NCI-H524 (cell line): ENCODE measurements around the gene MARS1.
"Not testable (repeated sequence)": the region's sequence is repeated elsewhere in the genome, so short reads cannot be mapped to it uniquely, and the experiment has no call there.

Experiments used
- DNase-seq, 2 experiments: peaks; one replicate each; lab custom pipeline; 2025; lab: John Stamatoyannopoulos, UW

The MARS1 gene

DNA sequence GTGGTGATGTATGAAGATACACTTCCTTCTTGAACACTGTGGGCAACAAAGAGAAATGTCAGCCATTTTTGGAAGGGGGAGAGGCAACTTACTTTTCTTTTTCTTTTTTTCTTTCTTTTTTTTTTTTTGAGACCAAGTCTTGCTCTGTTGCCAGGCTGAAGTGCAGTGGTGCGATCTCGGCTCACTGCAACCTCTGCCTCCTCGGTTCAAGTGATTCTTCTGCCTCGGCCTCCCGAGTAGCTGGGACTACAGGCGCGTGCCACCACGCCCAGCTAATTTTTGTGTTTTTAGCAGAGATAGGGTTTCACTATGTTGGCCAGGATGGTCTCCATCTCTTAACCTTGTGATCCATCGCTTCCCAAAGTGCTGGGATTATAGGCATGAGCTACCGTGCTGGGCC is 29.9 kb downstream of the MARS1 start:
- DNase-seq, result not testable (repeated sequence)

DNA sequence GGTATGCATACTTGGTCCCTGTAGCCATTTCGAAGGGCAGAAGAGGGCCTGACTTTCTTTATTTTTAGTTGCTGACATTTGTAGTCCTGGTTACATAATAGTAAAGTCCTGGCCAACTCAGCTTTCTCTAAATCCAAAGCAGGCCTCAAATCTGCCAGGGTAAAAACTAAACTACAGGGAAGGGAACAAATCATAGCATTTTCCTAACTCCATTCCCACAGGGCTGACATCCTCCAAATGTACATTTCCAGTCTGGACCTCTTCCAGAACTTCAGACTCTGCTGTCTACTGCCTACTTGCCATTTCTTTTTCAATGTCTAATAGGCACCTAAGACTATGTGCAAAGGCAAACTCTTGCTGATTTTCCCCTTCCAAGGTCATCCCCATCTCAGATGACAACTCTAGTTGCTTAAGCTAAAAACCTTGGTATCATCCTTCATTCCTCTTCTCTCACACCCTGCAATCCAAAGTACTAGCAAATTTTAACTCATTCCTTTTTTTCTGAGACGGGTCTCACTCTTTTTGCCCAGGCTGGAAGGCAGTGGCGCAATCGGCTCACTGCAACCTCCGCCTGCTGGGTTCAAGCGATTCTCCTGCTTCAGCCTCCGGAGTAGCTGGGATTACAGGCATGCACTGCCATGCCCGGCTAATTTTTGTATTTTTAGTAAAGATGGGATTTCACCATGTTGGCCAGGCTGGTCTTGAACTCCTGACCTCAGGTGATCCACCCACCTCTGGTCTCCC is 30.5 kb downstream of the MARS1 start:
- DNase-seq, result no peak

- DNase-seq, result peak in 1 of 2 experiments; percentile 63
Observed at GRCh38 chr12:57518920-57519795, 31.3 kb downstream of the MARS1 start.

DNA sequence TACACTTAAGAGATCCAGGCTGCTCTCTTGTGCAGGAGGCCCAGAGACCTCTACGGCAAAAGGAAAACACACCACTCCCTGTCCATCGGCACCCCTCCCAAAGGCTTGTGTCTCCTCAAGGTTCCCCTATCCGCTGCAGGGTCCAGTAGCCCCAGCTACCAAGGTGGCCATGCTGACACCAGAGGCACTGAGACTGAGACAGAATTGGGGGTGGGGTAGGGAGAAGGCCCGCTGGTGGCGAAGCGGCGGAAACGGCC is 31.9 kb downstream of the MARS1 start:
- no peak for DNase-seq

GRCh38 chr12:57520053-57520818 is 32.4 kb downstream of the MARS1 start, which contains the start of gene DDIT3:
Gene DDIT3 (minus strand): TSS chr12:57520514. CDS start chr12:57517406, 3,108 bp downstream.
- DNase-seq, result peak; percentile 92 to 98

DNA sequence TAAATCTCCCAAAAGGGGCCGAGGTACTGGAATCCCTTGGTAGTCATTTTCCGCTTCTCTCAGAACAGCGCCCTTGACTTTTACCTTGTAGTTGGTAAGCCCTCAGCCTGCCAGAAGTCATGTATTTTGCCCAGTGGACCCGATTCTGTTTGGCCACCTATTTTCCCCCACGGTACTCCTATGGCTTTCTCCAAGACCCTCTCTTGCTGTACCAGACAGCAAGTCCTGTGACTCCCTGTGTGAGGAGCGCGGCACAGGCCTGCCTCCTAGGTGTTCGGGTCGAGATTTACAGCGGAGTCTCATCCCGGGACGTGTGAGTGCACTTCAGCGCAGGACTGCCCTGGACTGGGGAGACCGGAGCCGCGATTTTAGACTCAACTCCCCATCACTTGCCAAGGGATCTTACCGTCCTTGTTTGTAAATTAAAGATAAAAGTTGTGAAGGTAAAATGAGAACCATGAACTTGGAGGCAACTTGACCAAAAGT is 33.7 kb downstream of the MARS1 start:
- DNase-seq, result peak; percentile 74 to 85

DNA sequence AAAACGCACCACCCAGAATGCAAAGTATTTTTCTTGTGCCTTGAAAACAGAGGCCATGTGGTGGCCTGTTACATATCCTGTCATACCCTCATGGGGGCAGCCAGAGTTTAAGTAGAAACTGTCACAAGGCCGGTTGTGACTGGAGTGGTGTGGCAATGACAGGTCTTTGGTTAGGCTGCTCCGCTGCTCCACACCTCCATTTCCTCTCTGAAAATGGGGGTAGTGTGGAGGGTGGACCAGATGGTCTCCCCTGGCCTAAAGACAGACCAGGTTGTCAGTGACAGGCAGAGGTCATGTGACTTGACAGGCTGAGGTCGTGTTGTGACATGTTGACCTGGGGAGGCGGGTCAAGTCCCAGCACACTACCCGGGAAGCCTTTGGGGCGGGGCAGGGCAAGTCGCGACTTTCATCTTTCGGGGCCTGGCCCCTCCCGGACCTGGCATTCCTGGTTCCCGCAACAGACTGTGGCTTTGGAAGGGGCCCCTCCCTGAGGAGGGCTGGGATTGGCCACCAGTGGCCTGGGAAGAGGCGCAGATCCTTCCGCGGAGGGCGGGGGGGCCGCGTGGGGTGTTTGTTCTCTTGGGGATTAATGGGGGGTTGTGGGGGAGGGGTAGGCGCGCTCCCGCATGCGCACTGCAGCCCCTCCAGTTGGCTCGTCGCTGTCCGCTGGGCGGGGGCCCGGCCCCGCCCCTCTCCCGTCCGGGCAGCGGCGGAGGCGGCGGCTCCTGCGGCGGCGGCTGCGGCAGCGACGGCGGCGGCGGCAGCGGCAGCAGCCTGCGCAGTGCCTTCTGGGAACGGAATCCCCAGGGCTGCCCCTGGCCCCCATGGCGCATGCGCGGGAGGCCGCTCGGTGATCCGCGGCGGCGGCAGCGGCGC is 34.4 kb downstream of the MARS1 start, which contains the start of gene MBD6:
Gene MBD6 (plus strand): TSS at position 814 of the 876 bp plus-strand sequence. CDS start 1,480 bp downstream, outside the sequence.
- DNase-seq, result peak; percentile 85 to 94

GRCh38 chr12:57522887-57523705 is 35.2 kb downstream of the MARS1 start:
- peak in 1 of 2 experiments; percentile 48 for DNase-seq

DNA sequence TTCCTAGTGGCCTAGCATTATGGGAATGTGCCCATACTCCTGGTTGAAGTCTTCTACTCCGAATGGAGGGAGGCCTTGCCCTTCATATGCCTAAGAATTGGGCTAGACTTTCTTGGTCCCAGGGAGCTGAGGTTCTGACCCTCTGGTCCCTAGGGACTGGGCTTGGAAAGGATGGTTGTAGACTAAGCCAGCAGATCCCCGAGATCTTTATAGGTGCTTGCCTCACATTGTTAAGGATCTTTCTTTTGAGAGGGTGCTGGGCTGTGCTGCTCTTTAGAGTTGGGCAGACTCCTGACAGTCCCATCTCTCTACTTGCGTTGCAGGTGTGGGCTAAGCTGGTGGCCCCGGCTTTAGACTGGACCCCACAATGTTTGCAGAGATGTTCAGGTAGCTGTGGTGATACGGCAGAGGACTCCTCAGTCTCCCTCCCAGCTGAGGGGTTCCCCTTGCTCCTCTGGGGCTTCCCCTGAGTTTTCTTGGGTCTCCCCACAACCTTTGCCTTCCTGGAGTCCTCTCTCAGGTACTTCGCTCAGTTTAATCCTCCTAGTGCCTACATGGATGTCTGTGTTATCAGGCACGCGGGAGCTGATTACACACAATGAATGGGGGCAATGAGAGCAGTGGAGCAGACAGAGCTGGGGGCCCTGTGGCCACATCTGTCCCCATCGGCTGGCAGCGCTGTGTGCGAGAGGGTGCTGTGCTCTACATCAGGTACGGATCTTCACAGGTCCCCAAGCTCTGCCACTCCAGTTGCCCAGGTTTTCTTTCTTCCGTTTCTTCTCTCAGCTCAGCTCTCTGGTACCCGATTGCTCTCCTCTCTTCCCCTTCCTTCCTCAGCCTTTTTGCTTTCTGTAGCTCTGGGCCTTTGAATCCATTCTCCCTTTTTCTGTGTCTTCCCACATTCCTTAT is 36.1 kb downstream of the MARS1 start:
- peak in 1 of 2 experiments; percentile 30 for DNase-seq

DNA sequence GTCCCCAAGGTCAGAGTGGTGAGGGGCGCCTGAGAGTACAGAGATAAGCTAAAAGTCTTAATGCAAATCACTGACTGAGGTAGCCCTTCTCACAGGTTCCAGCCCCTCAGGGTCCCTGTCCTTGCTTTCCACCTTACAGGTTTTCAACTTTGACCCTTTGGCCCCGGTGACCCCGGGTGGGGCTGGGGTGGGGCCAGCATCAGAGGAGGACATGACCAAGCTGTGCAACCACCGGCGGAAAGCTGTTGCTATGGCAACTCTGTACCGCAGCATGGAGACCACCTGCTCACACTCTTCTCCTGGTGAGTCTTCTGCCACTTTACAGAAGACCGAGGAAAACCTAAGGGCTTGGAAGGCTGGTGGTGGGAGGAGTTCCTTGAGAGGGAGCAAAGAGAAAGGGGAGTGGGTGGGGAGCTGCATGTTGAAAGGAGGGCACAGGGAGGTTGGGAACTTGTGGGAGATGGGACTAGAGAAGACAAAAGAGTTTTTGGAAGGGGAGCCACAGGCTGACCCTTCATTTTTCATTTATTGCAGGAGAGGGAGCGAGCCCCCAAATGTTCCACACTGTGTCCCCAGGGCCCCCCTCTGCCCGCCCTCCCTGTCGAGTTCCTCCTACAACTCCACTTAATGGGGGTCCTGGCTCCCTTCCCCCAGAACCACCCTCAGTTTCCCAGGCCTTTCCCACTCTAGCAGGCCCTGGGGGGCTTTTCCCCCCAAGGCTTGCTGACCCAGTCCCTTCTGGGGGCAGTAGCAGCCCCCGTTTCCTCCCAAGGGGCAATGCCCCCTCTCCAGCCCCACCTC is 37.1 kb downstream of the MARS1 start:
- DNase-seq, result peak; percentile 22 to 70

GRCh38 chr12:57525615-57526383 is 37.9 kb downstream of the MARS1 start:
- DNase-seq, result no peak

GRCh38 chr12:57526477-57527126 is 38.7 kb downstream of the MARS1 start:
- DNase-seq, result no peak

DNA sequence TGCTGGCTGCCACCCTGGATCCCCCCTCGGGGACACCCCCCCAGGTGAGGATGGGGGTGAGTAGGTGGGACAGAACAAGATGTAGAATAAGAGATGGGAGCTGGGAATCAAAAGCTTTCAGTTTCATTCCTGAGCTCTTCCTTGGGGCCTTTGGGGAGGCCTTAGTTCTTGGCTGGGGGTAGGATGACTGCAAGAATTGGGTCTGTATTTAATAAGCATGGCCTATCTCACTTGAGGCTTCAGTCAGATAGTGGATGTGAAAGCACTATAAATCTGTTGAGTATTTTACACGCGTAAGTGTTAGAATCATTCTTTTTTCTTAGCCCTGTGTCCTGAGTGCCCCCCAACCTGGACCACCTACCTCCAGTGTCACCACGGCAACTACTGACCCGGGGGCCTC is 39.3 kb downstream of the MARS1 start:
- DNase-seq, result no peak

DNA sequence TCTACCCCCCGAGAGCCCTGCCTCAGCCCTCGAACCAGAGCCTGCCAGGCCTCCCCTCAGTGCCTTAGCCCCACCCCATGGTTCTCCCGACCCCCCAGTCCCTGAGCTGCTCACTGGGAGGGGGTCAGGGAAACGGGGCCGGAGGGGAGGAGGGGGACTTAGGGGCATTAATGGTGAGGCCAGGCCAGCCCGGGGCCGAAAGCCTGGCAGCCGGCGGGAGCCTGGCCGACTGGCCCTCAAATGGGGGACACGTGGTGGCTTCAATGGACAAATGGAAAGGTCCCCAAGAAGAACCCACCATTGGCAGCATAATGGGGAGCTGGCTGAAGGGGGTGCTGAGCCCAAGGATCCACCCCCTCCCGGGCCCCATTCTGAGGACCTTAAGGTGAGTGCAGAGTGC is 40.3 kb downstream of the MARS1 start:
- DNase-seq, result no peak

- no peak for DNase-seq
Observed at GRCh38 chr12:57528831-57529555, 41.1 kb downstream of the MARS1 start.

DNA sequence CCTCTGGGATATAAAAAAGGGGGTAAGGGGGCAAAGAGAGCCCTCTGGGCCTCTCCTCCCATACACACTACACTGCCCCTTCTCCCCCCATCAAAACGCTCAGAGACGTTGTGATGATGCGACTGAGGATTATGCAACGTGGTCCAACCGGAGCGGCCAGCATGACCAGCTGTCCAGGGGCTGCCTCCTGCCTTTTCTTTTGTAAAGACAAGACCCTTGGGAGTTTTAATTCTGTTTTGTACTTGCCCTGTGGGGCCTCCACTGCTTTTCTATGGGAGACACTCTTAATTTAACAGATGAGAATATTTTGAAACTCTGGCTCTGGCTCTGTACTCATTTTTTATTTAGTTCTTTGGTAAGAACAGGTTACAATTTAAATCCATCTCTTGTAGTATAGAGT is 42.0 kb downstream of the MARS1 start:
- peak in 1 of 2 experiments; percentile 28 for DNase-seq
